ENCODE data around the gene EIF5A. TPM values are rescaled to one million over a fixed set of nuclear protein-coding genes. Genes with fewer than 3 reads are reported as not detected.

Gene EIF5A
- total and polyA plus RNA-seq, 9 of the 15 experiments (the other 6 are each of a cell fraction or from before 2014, with no cell fraction given) = 22.9 to 1,163 (median 772) TPM

- H3K36me3 ChIP-seq (ENCODE audit: control insufficient read depth, insufficient read depth, low read length) = no peaks in the 10 kb centered on the region
- H4K20me1 ChIP-seq (replicated peaks; ENCODE audit: control insufficient read depth, insufficient read depth, low read length) = no peaks in the 10 kb centered on the region
- no TSS peak for BruUV-seq (replicated peaks)
- ChIA-PET POLR2A (interaction anchor here (0.7 to 1.6 kb wide), 7 partner anchors 9 to 247 kb away, joined by 3 to 13 read pairs (median 4); partner anchors contain the start of gene PHF23), CTCF (ENCODE audit: low intra/inter-chr PET ratio) (interaction anchor here (0.7 to 2.5 kb wide), 2 partner anchors 16 to 98 kb away, joined by 3 to 19 read pairs; partner anchors contain the start of genes PLSCR3 and SLC2A4)
- 18% methylated on average over 25 of the region's 51 CpGs for WGBS (ENCODE audit: insufficient coverage, low coverage, missing lambda C conversion rate)
- H3K4me1 ChIP-seq (replicated peaks in 1 of 2; ENCODE audit: control insufficient read depth in 2 of 2, insufficient read depth in 2 of 2, low read length in 2 of 2) = peaks cover 17 to 42% of the 10 kb centered on the region in 2 experiments
- intact Hi-C loops (cut with micrococcal nuclease) = loop anchor here (1.0 to 5.0 kb wide), 2 partner anchors 16 to 244 kb away; no protein-coding TSS in a partner anchor
- FAIRE-seq (no peak), ATAC-seq (peak; percentile 90), DNase-seq (ENCODE audit: extremely low read depth in 1 of 4, low spot score in 3 of 4) (peak; percentile 74 to 83 (median 76))
- no peaks in the 10 kb centered on the region for H3K9me1 ChIP-seq (ENCODE audit: control insufficient read depth, insufficient read depth, low read length)
- H3K4me3 ChIP-seq = no peak overlapping the region
- no peak overlapping the region for H3K27ac ChIP-seq (ENCODE audit: extremely low read depth, low read depth, low read length)
- no peaks in the 10 kb centered on the region for H3K27me3 ChIP-seq (ENCODE audit: control insufficient read depth in 2 of 2, insufficient read depth in 2 of 2, low read length in 2 of 2)
- H3K9ac ChIP-seq (ENCODE audit: insufficient read depth in 1 of 2, low read depth in 2 of 2, low read length in 2 of 2) = peak overlapping the region; percentile 4 to 82; a peak in 3 of 4 replicates
- in situ Hi-C loops (cut with MboI) = no loop called here
- H3K4me2 ChIP-seq (ENCODE audit: insufficient read depth, low read length) = peak overlapping the region; percentile 48
- H2AFZ ChIP-seq (ENCODE audit: low read depth, low read length) = peak overlapping the region; percentile 83
- no peaks in the 10 kb centered on the region for H3K79me2 ChIP-seq (ENCODE audit: control insufficient read depth, insufficient read depth, low read length)
- H3K9me3 ChIP-seq (replicated peaks; ENCODE audit: control insufficient read depth, insufficient read depth, low read depth, low read length) = no peaks in the 10 kb centered on the region
- TF ChIP-seq SIN3A (IDR thresholded peaks at IDR 0.05; ENCODE audit: borderline replicate concordance in 2 of 2, control insufficient read depth in 1 of 2, low read depth in 2 of 2, low read length in 2 of 2) = peak in 1 of 2 experiments; percentile 50; a peak in 1 of 4 replicates
- peak; percentile 56; the same call in 1 of the 2 replicates for TF ChIP-seq ZBTB33 (CRISPR knock-in tag; IDR thresholded peaks at IDR 0.05)
- no peak for TF ChIP-seq NR4A1 (CRISPR knock-in tag; IDR thresholded peaks at IDR 0.05)
- 0 out of 2 replicates have a peak, but pooled peaks have one; percentile 55 for TF ChIP-seq NR4A1 (tag; IDR thresholded peaks at IDR 0.05)
- TF ChIP-seq SPI1 (IDR thresholded peaks at IDR 0.05; ENCODE audit: borderline replicate concordance, low read depth, low read length) = no peak
- TF ChIP-seq BHLHE40 (IDR thresholded peaks at IDR 0.05; ENCODE audit: low read length) = peak; percentile 82
- peak; percentile 17; the same call in 1 of the 2 replicates for TF ChIP-seq ATF7 (IDR thresholded peaks at IDR 0.05)
- TF ChIP-seq STAG1 (CRISPR knock-in tag; IDR thresholded peaks at IDR 0.05; ENCODE audit: borderline replicate concordance) = peak; percentile 42; the same call in 1 of the 2 replicates
- TF ChIP-seq CTCF (IDR thresholded peaks at IDR 0.05 in 2 of 3, conservative IDR thresholded peaks at IDR 0.05 in 1 of 3; ENCODE audit: insufficient read depth in 2 of 3, low read depth in 1 of 3, low read length in 3 of 3) = peak; percentile 78 to 90 (median 81)
- TF ChIP-seq ZBTB7A (IDR thresholded peaks at IDR 0.05; ENCODE audit: borderline replicate concordance, control insufficient read depth, low read depth, low read length) = peak; percentile 36; the same call in 1 of the 2 replicates
- TF ChIP-seq, protein P1, sequence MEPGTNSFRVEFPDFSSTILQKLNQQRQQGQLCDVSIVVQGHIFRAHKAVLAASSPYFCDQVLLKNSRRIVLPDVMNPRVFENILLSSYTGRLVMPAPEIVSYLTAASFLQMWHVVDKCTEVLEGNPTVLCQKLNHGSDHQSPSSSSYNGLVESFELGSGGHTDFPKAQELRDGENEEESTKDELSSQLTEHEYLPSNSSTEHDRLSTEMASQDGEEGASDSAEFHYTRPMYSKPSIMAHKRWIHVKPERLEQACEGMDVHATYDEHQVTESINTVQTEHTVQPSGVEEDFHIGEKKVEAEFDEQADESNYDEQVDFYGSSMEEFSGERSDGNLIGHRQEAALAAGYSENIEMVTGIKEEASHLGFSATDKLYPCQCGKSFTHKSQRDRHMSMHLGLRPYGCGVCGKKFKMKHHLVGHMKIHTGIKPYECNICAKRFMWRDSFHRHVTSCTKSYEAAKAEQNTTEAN (CRISPR knock-in tag; IDR thresholded peaks at IDR 0.05) = no peak
- TF ChIP-seq ZZZ3 (IDR thresholded peaks at IDR 0.05) = no peak
Measured at GRCh38 chr17:7296189-7296861, 11.1 kb upstream of the EIF5A start.
